GM12878 (cell line): ENCODE data around the gene LCE3E. TPM values are rescaled to one million over a fixed set of nuclear protein-coding genes. Genes with fewer than 3 reads are reported as not detected.

ENCODE experiments used
- ATAC-seq: fragments of 200-7000 bp; cut with Tn5 transposase; 3 replicates; pipeline ENCODE4 v1.9.1; 2020; ENCODE audit warnings: mild to moderate bottlenecking, moderate library complexity
- BruUV-seq: library from RNA; stranded (reverse); fragments of 400-500 nt; replicated peaks from 2 replicates; lab custom pipeline; 2021; lab: Mats Ljungman, UMichigan
- CTCF ChIA-PET: fragments of 300-600 bp; sonication (Branson Sonifier 250); formaldehyde crosslinking; extraction: SDS; loops from one replicate; lab custom pipeline; 2021; ENCODE audit warnings: inconsistent platforms; lab: Yijun Ruan, JAX
- POLR2A ChIA-PET: fragments of 350-600 bp; formaldehyde crosslinking; extraction: SDS; loops from one replicate; lab custom pipeline; 2021; ENCODE audit warnings: inconsistent platforms; lab: Charles Lee
- RAD21 ChIA-PET: fragments of 300-600 bp; sonication (Branson Sonifier 250); formaldehyde crosslinking; loops from one replicate; lab custom pipeline; 2023; ENCODE audit warnings: antibody characterized with exemption; ENCODE audit not compliant: unreplicated experiment; lab: Charles Lee
- SMC1A ChIA-PET: fragments of 300-600 bp; sonication (Branson Sonifier 250); formaldehyde crosslinking; loops from one replicate; lab custom pipeline; 2023; ENCODE audit not compliant: unreplicated experiment, uncharacterized antibody; lab: Charles Lee
- DNase-seq: peaks from one replicate; pipeline ENCODE4 v3.0.0-alpha.2; 2011; ENCODE audit warnings: low read depth, low spot score
- FAIRE-seq: peaks from 3 replicates; lab custom pipeline; 2011; peaks lifted over from hg19 to GRCh38; lab: Jason Lieb, UNC
- H2AFZ ChIP-seq: 2 replicates; pipeline ENCODE4 v1.6.0; 2011; ENCODE audit warnings: low read depth, low read length, control low read depth; ENCODE audit not compliant: control insufficient read depth
- H3K27ac ChIP-seq: 2 replicates; pipeline ENCODE4 v1.5.1; 2011; ENCODE audit warnings: control low read depth; ENCODE audit not compliant: control insufficient read depth, insufficient read depth
- H3K27me3 ChIP-seq, 2 experiments: replicated peaks in 1 of 2; 2 replicates each; pipeline versions ENCODE4 v1.6.0 to v1.6.1; 2011; ENCODE audit warnings: low read length in 1 of 2; ENCODE audit not compliant: control insufficient read depth in 2 of 2, insufficient read depth in 2 of 2
- H3K36me3 ChIP-seq, 2 experiments: 2 replicates each; pipeline ENCODE4 v1.5.1; 2011; ENCODE audit warnings: low read length in 1 of 2; ENCODE audit not compliant: control insufficient read depth in 2 of 2, insufficient read depth in 2 of 2
- H3K4me1 ChIP-seq: 2 replicates; pipeline ENCODE4 v1.6.1; 2011; ENCODE audit warnings: mild to moderate bottlenecking, low read length, moderate library complexity, mixed read lengths; ENCODE audit not compliant: control insufficient read depth, insufficient read depth
- H3K4me2 ChIP-seq: 2 replicates; pipeline ENCODE4 v1.6.0; 2011; ENCODE audit warnings: control low read depth; ENCODE audit not compliant: control insufficient read depth, insufficient read depth
- H3K4me3 ChIP-seq: fragments of 200-600 bp; sonication (generic); 2 replicates; pipeline ENCODE4 v1.5.1; 2016
- H3K79me2 ChIP-seq: 2 replicates; pipeline ENCODE4 v1.6.0; 2011; ENCODE audit warnings: low read length; ENCODE audit not compliant: control insufficient read depth, insufficient read depth
- H3K9ac ChIP-seq: 2 replicates; pipeline ENCODE4 v1.8.0; 2011; ENCODE audit warnings: low read length, control low read depth, mixed read lengths; ENCODE audit not compliant: control insufficient read depth, insufficient read depth
- H3K9me3 ChIP-seq: replicated peaks from 3 replicates; pipeline ENCODE4 v1.5.1; 2011; ENCODE audit warnings: mild to moderate bottlenecking, low read length; ENCODE audit not compliant: control insufficient read depth, insufficient read depth
- H4K20me1 ChIP-seq: 2 replicates; pipeline ENCODE4 v1.6.0; 2011; ENCODE audit not compliant: control insufficient read depth, insufficient read depth
- ATF3 ChIP-seq: IDR thresholded peaks from 2 replicates; pipeline ENCODE4 v1.6.1; 2011; ENCODE audit warnings: low read depth, mild to moderate bottlenecking, low read length, moderate library complexity, borderline replicate concordance; ENCODE audit errors: extremely low read depth
- CBFB ChIP-seq: IDR thresholded peaks from 2 replicates; pipeline ENCODE4 v1.6.1; 2016; ENCODE audit warnings: antibody characterized with exemption, low read depth
- CREB1 ChIP-seq: IDR thresholded peaks from 2 replicates; pipeline ENCODE4 v1.6.1; 2012; ENCODE audit warnings: low read depth, mild to moderate bottlenecking, inconsistent platforms
- E2F4 ChIP-seq: IDR thresholded peaks from 2 replicates; pipeline ENCODE4 v1.6.1; 2012; ENCODE audit warnings: low read depth, low read length, improper control_type of control experiment
- GATAD2B ChIP-seq: fragments of 450-650 bp; conservative IDR thresholded peaks from 2 replicates; pipeline ENCODE4 v1.6.1; 2017; ENCODE audit warnings: low read depth, mild to moderate bottlenecking, moderate library complexity
- HDAC6 ChIP-seq: fragments of 200-600 bp; sonication (generic); IDR thresholded peaks from one replicate; pipeline ENCODE4 v1.8.0; 2017; ENCODE audit warnings: antibody characterized with exemption; ENCODE audit not compliant: unreplicated experiment
- HSF1 ChIP-seq: fragments of 150-350 bp; IDR thresholded peaks from 2 replicates; pipeline ENCODE4 v1.6.1; 2014; ENCODE audit warnings: mild to moderate bottlenecking, low read depth, low read length
- IRF4 ChIP-seq: IDR thresholded peaks from 2 replicates; pipeline ENCODE4 v1.6.1; 2011; ENCODE audit warnings: low read depth, low read length
- JUND ChIP-seq: IDR thresholded peaks from 2 replicates; pipeline ENCODE4 v1.6.1; 2012; ENCODE audit warnings: low read depth, mild to moderate bottlenecking, low read length, improper control_type of control experiment, moderate library complexity
- MEF2B ChIP-seq: fragments of 450-650 bp; IDR thresholded peaks from 2 replicates; pipeline ENCODE4 v1.6.1; 2018; ENCODE audit warnings: mild to moderate bottlenecking, moderate library complexity; ENCODE audit not compliant: partially characterized antibody, poor library complexity, severe bottlenecking
- REST ChIP-seq: IDR thresholded peaks from 2 replicates; pipeline ENCODE4 v1.6.1; 2012; ENCODE audit warnings: mild to moderate bottlenecking, low read depth, low read length
- SIN3A ChIP-seq: IDR thresholded peaks from 2 replicates; pipeline ENCODE4 v1.6.1; 2012; ENCODE audit warnings: low read depth, low read length, improper control_type of control experiment
- SKIL ChIP-seq: fragments of 450-650 bp; IDR thresholded peaks from 2 replicates; pipeline ENCODE4 v1.6.1; 2017; ENCODE audit warnings: mild to moderate bottlenecking, low read depth, inconsistent platforms; ENCODE audit not compliant: poor library complexity, severe bottlenecking
- SMAD1 ChIP-seq: fragments of 450-650 bp; IDR thresholded peaks from 2 replicates; pipeline ENCODE4 v1.6.1; 2018; ENCODE audit warnings: mild to moderate bottlenecking, low read depth; ENCODE audit not compliant: partially characterized antibody
- STAT1 ChIP-seq: fragments of 450-650 bp; conservative IDR thresholded peaks from 2 replicates; pipeline ENCODE4 v1.6.1; 2014; ENCODE audit warnings: antibody characterized with exemption, mild to moderate bottlenecking
- WGBS: methylation state at CpG from one replicate; pipeline ENCODE4 v1.1.6; 2016; ENCODE audit warnings: low lambda C conversion rate; ENCODE audit not compliant: insufficient replicate concordance, insufficient coverage; ENCODE audit errors: missing lambda C conversion rate; 5-methylcytosine and 5-hydroxymethylcytosine counted together
- in situ Hi-C: fragments of 300-500 bp; cut with MboI; formaldehyde crosslinking; loops from 9 replicates; pipeline ENCODE4 v1.14.3; 2018; ENCODE audit warnings: mixed read lengths
- intact Hi-C: fragments of 100-400 bp; cut with micrococcal nuclease; formaldehyde crosslinking; loops from one replicate; pipeline ENCODE4 v1.14.2; 2022; ENCODE audit not compliant: unreplicated experiment
- polyA plus RNA-seq, 11 experiments: library from polyadenylated mRNA; depleted of rRNA in 4 of 11; unstranded in 6 of 11; stranded (reverse) in 5 of 11; fragments of >200 nt; fragmentation: Nextera tagmentation in 4 of 11; fragmentation: Illumina TruSeq in 1 of 11; extraction: Ambion mirVana in 4 of 11; extraction: Trizol in 1 of 11; gene quantifications; 1 replicate in 1 of 11; 2 replicates in 10 of 11; pipeline versions ENCODE4 v1.2.1 to v1.2.3, GENCODE V29; 2011 to 2016; ENCODE audit warnings: inconsistent platforms in 2 of 11, missing spikeins in 2 of 11, low read depth in 1 of 11
- total RNA-seq, 4 experiments: library from RNA; depleted of rRNA in 3 of 4; stranded (reverse); fragments of >200 nt in 3 of 4; fragmentation: Illumina TruSeq in 1 of 4; extraction: Trizol in 1 of 4; gene quantifications; 2 replicates each; pipeline versions ENCODE4 v1.2.1 to v1.2.3, GENCODE V29; 2013 to 2021

The LCE3E gene
- total and polyA plus RNA-seq, 10 of the 15 experiments (the other 5 are each of a cell fraction or from before 2014, with no cell fraction given): not detected

GRCh38 chr1:152582647-152583046, 16.1 kb upstream of the LCE3E start:
- Histone ChIP-seq H3K4me3 (no peak overlapping the region), H3K4me1 (0 out of 2 replicates have a peak, but pooled peaks cover 5% of the 10 kb centered on the region), H3K9ac (no peak overlapping the region), H3K79me2 (no peaks in the 10 kb centered on the region), H3K27me3 (peaks cover 0 to 1% of the 10 kb centered on the region in 2 experiments; a peak in 1 of 4 replicates), H3K36me3 (no peaks in the 10 kb centered on the region), H3K4me2 (no peak overlapping the region), H3K9me3 (no peaks in the 10 kb centered on the region; the same call in 2 of the 3 replicates), H2AFZ (no peak overlapping the region), H3K27ac (no peak overlapping the region), H4K20me1 (no peaks in the 10 kb centered on the region)
- no TSS peak for BruUV-seq
- FAIRE-seq (no peak), ATAC-seq (no peak), DNase-seq (no peak)
- 5% methylated on average over 1 of the region's 1 CpG for WGBS
- CTCF ChIA-PET: no interaction called here
- intact Hi-C loops: no loop called here
- RAD21 ChIA-PET: no interaction called here
- SMC1A ChIA-PET: no interaction called here
- in situ Hi-C loops: no loop called here
- POLR2A ChIA-PET: no interaction called here
- TF ChIP-seq GATAD2B (no peak), HSF1 (no peak), HDAC6 (no peak), STAT1 (no peak), CREB1 (no peak), SMAD1 (no peak), IRF4 (no peak), ATF3 (no peak), E2F4 (no peak), SIN3A (no peak), MEF2B (no peak), SKIL (no peak), CBFB (no peak), JUND (no peak), REST (no peak)
